ENCODE data around the gene TP53I11.

GRCh38 chr11:44914105-44914504 lies 36.6 kb downstream of the TP53I11 start:
- TF ChIP-seq, protein P1, sequence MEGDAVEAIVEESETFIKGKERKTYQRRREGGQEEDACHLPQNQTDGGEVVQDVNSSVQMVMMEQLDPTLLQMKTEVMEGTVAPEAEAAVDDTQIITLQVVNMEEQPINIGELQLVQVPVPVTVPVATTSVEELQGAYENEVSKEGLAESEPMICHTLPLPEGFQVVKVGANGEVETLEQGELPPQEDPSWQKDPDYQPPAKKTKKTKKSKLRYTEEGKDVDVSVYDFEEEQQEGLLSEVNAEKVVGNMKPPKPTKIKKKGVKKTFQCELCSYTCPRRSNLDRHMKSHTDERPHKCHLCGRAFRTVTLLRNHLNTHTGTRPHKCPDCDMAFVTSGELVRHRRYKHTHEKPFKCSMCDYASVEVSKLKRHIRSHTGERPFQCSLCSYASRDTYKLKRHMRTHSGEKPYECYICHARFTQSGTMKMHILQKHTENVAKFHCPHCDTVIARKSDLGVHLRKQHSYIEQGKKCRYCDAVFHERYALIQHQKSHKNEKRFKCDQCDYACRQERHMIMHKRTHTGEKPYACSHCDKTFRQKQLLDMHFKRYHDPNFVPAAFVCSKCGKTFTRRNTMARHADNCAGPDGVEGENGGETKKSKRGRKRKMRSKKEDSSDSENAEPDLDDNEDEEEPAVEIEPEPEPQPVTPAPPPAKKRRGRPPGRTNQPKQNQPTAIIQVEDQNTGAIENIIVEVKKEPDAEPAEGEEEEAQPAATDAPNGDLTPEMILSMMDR (IDR thresholded peaks at IDR 0.05; ENCODE audit: extremely low read depth in 1 of 2, insufficient read depth in 1 of 2, low read depth in 1 of 2, low read length in 2 of 2): no peak
- TF ChIP-seq EZH2 (IDR thresholded peaks at IDR 0.05; ENCODE audit: borderline replicate concordance, low read depth, low read length, severe bottlenecking) (no peak), FOS (IDR thresholded peaks at IDR 0.05; ENCODE audit: borderline replicate concordance, insufficient read depth, low read length) (no peak), POLR2AphosphoS5 (IDR thresholded peaks at IDR 0.05; ENCODE audit: insufficient read depth, low read depth, low read length) (no peak), POLR2A (IDR thresholded peaks at IDR 0.05; ENCODE audit: low read depth, low read length) (no peak), MAX (IDR thresholded peaks at IDR 0.05; ENCODE audit: insufficient read depth, insufficient read length) (no peak), MYC (IDR thresholded peaks at IDR 0.05; ENCODE audit: low read depth, low read length) (no peak), GATA2 (IDR thresholded peaks at IDR 0.05; ENCODE audit: insufficient read depth, insufficient read length, low read depth, low read length) (no peak)

Data from endothelial cell of umbilical vein (primary cell).